GM12873 (cell line): Measurements from ENCODE around the gene OGN.

Experiments used
- CTCF ChIP-seq: IDR thresholded peaks from 2 replicates; pipeline ENCODE4 v1.5.1; 2012; ENCODE audit warnings: low read depth, mild to moderate bottlenecking, moderate library complexity, low read length, control low read depth; ENCODE audit not compliant: insufficient read depth; ENCODE audit errors: missing control alignments

Gene OGN

GRCh38 chr9:92342825-92343488, 61.4 kb downstream of the OGN start:
- TF ChIP-seq CTCF: no peak

GRCh38 chr9:92341578-92341977, 62.8 kb downstream of the OGN start:
- TF ChIP-seq CTCF: no peak

- TF ChIP-seq CTCF: no peak
These were observed 71.1 kb downstream of the OGN start for GRCh38 chr9:92333282-92333634.
